Measurements from ENCODE around the gene SEC14L6. TPM values are rescaled to one million over a fixed set of nuclear protein-coding genes. Genes with fewer than 3 reads are reported as not detected.
A peak's percentile ranks its signal among the peaks of the same experiment; 100 is the strongest.

The SEC14L6 gene
- total RNA-seq, 6 experiments from 2014 or later = 0.06 to 0.39 (median 0.12) TPM; not detected in 1

DNA sequence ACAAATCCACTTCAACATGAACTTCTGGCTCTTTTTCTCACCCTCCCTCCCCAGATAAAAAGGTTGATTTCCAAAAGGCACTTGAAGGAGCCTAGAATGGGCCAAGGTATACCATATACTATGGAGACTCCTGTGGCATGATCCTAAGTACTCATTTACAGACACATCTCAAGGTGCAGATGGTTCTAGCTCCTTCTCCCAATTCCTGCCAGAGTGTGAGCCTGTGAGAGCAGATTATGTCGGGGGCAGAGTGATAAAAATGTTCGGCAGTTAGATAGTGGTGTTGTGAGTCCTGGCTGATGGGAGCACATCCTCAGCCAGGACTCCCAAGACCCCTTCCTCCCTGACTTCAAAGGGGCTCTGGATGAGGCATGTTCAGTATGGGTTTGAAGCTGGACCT is 66.6 kb downstream of the SEC14L6 start:
- Histone ChIP-seq H3K27me3 (no peaks in the 10 kb centered on the region), H3K9me3 (no peaks in the 10 kb centered on the region), H3K36me3 (no peaks in the 10 kb centered on the region), H3K4me1 (peaks cover 0 to 1% (median 0%) of the 10 kb centered on the region in 4 donors), H3K27ac (no peak overlapping the region), H3K4me3 (no peak overlapping the region)
- TF ChIP-seq, protein P1, sequence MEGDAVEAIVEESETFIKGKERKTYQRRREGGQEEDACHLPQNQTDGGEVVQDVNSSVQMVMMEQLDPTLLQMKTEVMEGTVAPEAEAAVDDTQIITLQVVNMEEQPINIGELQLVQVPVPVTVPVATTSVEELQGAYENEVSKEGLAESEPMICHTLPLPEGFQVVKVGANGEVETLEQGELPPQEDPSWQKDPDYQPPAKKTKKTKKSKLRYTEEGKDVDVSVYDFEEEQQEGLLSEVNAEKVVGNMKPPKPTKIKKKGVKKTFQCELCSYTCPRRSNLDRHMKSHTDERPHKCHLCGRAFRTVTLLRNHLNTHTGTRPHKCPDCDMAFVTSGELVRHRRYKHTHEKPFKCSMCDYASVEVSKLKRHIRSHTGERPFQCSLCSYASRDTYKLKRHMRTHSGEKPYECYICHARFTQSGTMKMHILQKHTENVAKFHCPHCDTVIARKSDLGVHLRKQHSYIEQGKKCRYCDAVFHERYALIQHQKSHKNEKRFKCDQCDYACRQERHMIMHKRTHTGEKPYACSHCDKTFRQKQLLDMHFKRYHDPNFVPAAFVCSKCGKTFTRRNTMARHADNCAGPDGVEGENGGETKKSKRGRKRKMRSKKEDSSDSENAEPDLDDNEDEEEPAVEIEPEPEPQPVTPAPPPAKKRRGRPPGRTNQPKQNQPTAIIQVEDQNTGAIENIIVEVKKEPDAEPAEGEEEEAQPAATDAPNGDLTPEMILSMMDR (IDR thresholded peaks at IDR 0.05) = no peak
- TF ChIP-seq POLR2A (IDR thresholded peaks at IDR 0.05) = no peak
- ATAC-seq = no peak
- no peak for DNase-seq
- intact Hi-C loops (cut with DNase I) = loop anchor here in 1 of 2 donors (10.0 kb wide), 1 partner anchor 85 kb away; the partner anchor contains the start of gene SEC14L2
- 85% methylated on average over 2 of the region's 2 CpGs for WGBS (ENCODE audit: insufficient coverage, low coverage, low lambda C conversion rate, missing lambda C conversion rate)

DNA sequence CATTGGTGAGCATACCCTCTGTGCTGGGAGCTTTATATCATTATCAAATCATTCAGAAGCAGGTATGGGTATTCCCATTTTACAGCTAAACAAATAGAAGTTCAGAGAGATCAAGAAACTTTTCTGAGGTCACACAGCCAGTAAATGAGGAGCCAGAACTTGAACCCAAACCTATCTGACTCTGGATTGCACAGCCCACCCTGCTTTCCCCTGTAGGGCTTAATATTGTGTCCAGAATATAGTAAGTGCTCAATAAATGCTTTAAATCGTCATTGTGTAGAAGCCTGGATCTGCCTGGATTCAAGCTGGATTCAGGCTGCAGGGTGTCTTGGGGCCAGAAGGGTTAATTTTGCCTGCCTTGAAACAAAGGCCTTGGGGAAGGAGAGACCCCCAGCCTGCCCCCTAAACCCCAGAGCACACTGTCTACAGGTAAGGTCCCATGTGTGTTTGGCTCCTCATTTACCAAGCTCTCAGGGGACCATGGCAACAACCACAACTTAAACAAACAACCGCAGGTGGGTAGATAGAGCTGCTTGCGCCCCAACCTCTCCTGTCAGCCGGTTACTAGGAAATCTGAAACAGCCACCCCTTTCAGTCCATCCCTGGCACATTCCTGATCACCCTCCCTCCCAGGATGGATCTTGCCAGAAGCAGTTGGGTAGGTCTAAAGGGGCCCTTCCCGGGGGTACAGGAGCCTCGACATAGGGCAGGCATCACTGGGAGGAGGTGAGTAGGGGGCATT is 71.7 kb downstream of the SEC14L6 start:
- H3K9me3 ChIP-seq = no peaks in the 10 kb centered on the region
- no peak for ATAC-seq
- H3K27ac ChIP-seq = no peak overlapping the region
- 74% methylated on average over 3 of the region's 6 CpGs for WGBS (ENCODE audit: insufficient coverage, low coverage, low lambda C conversion rate, missing lambda C conversion rate)
- no peak for TF ChIP-seq POLR2A (IDR thresholded peaks at IDR 0.05)
- H3K4me1 ChIP-seq = peaks cover 0 to 14% (median 6%) of the 10 kb centered on the region in 4 donors
- no peaks in the 10 kb centered on the region for H3K36me3 ChIP-seq
- no peaks in the 10 kb centered on the region for H3K27me3 ChIP-seq
- DNase-seq = peak in 1 of 3 donors; percentile 4
- intact Hi-C loops (cut with DNase I) = loop anchor here in 1 of 2 donors (10.0 kb wide), 1 partner anchor 80 kb away; the partner anchor contains the start of gene SEC14L2
- no peak overlapping the region for H3K4me3 ChIP-seq

- H3K9me3 ChIP-seq = no peaks in the 10 kb centered on the region
- no peaks in the 10 kb centered on the region for H3K36me3 ChIP-seq
- H3K27me3 ChIP-seq = no peaks in the 10 kb centered on the region
- TF ChIP-seq POLR2A (IDR thresholded peaks at IDR 0.05) = no peak
- TF ChIP-seq, protein P1 (IDR thresholded peaks at IDR 0.05) = no peak
- intact Hi-C loops (cut with DNase I) = loop anchor here in 1 of 2 donors (10.0 kb wide), 1 partner anchor 79 kb away; the partner anchor contains the start of gene SEC14L2
- H3K27ac ChIP-seq = no peak overlapping the region
- no peak overlapping the region for H3K4me3 ChIP-seq
- DNase-seq = peak in 1 of 3 donors; percentile 19
- 95% methylated on average over 4 of the region's 4 CpGs for WGBS (ENCODE audit: insufficient coverage, low coverage, low lambda C conversion rate, missing lambda C conversion rate)
- no peak for ATAC-seq
- peaks cover 0 to 14% (median 6%) of the 10 kb centered on the region in 4 donors for H3K4me1 ChIP-seq
These were observed 72.4 kb downstream of the SEC14L6 start for GRCh38 chr22:30474121-30474520.

DNA sequence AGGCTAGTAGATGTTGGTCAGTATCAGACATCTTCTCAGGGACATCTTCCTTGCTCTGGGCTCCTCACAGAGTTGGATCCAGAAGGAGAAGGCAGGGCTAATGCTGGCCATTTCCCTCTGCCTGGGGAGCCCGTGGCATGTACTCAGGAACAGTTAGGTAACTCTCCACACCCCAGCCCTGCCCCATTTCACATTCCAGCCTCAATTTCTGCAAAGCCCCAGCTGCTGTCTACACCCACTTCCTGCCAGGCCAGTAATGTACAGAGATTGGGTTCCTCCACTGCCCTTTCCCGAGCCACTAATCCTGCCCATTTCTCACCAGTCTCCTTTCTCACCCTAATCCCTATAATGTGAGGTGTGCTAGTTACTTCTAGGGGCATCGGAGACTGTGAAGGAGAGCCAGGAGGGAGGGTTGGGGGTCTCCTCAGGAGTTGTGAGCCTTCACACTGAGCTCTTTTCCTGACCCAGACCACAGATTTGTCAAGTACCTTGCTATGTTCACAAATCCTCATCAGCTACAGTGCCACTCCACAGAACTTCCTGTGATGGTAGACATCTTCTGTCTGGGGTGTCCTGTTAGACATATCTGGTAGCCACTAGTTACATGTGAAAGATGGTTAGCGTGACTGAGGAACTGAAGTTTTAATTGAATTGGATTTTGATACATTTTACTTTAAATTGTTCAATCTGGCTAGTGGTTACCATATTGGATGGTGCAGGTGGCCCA is 73.4 kb downstream of the SEC14L6 start:
- DNase-seq (peak in 1 of 3 donors; percentile 22), ATAC-seq (no peak)
- Histone ChIP-seq H3K36me3 (no peaks in the 10 kb centered on the region), H3K4me1 (peaks cover 0 to 14% (median 6%) of the 10 kb centered on the region in 4 donors), H3K27me3 (no peaks in the 10 kb centered on the region), H3K4me3 (no peak overlapping the region), H3K9me3 (no peaks in the 10 kb centered on the region), H3K27ac (no peak overlapping the region)
- intact Hi-C loops (cut with DNase I) = loop anchor here in 1 of 2 donors (10.0 kb wide), 1 partner anchor 78 kb away; the partner anchor contains the start of gene SEC14L2
- WGBS (ENCODE audit: insufficient coverage, low coverage, low lambda C conversion rate, missing lambda C conversion rate) = 71% methylated on average over 1 of the region's 4 CpGs
- TF ChIP-seq, protein P1 (IDR thresholded peaks at IDR 0.05) = no peak

Other genes starting within 250 kb of the SEC14L6 start
- gene TBC1D10A, start 219.8 kb downstream of the SEC14L6 start, total RNA-seq = 10 to 100 TPM in 3 of 6 experiments, 1 to 10 TPM in 3; 6.6 to 12.6 (median 10.0) TPM
- 10 to 100 TPM; 42.6 to 72.8 (median 66.5) TPM for gene SF3A1, start 189.8 kb downstream of the SEC14L6 start, total RNA-seq
- gene CCDC157, start 189.7 kb downstream of the SEC14L6 start, total RNA-seq = 1 to 10 TPM in 3 of 6 experiments, under 1 TPM in 3; 0.54 to 2.9 (median 0.86) TPM
- 10 to 100 TPM in 1 of 6 experiments, 1 to 10 TPM in 5; 6.2 to 10.0 (median 7.4) TPM for gene RNF215, start 159.3 kb downstream of the SEC14L6 start, total RNA-seq
- gene SEC14L2, start 149.7 kb downstream of the SEC14L6 start, total RNA-seq = 100 to 1,000 TPM in 3 of 6 experiments, 10 to 100 TPM in 3; 42.7 to 240 (median 101) TPM
- 10 to 100 TPM in 3 of 6 experiments, 1 to 10 TPM in 3; 4.2 to 30.1 (median 9.1) TPM for gene MTFP1, start 121.0 kb downstream of the SEC14L6 start, total RNA-seq
- 1 to 10 TPM in 1 of 6 experiments, under 1 TPM in 3, not detected in 2; 0.31 to 1.1 (median 0.55) TPM for gene SEC14L3, start 74.7 kb downstream of the SEC14L6 start, total RNA-seq
- gene SEC14L4, start 41.0 kb downstream of the SEC14L6 start, total RNA-seq = 10 to 100 TPM in 5 of 6 experiments, 1 to 10 TPM in 1; 9.4 to 27.7 (median 17.9) TPM
- 1 to 10 TPM in 5 of 6 experiments, under 1 TPM in 1; 0.58 to 7.0 (median 3.3) TPM for gene GAL3ST1, start 27.9 kb upstream of the SEC14L6 start, total RNA-seq
- 10 to 100 TPM; 21.9 to 35.7 (median 31.4) TPM for gene PES1, start 45.2 kb upstream of the SEC14L6 start, total RNA-seq
- gene TCN2, start 60.4 kb upstream of the SEC14L6 start, total RNA-seq = 10 to 100 TPM in 5 of 6 experiments, 1 to 10 TPM in 1; 8.9 to 14.6 (median 12.8) TPM
- gene SLC35E4, start 89.0 kb upstream of the SEC14L6 start, total RNA-seq = 1 to 10 TPM in 2 of 6 experiments, under 1 TPM in 4; 0.22 to 1.7 (median 0.48) TPM
- 1 to 10 TPM in 5 of 6 experiments, under 1 TPM in 1; 0.97 to 3.1 (median 2.2) TPM for gene DUSP18, start 121.1 kb upstream of the SEC14L6 start, total RNA-seq
- 1 to 10 TPM in 3 of 6 experiments, under 1 TPM in 3; 0.31 to 3.4 (median 0.93) TPM for gene OSBP2, start 148.1 kb upstream of the SEC14L6 start, total RNA-seq